K562 (cell line): Measurements from ENCODE around the gene TINCR.

Source experiments
- SMC3 ChIP-seq: conservative IDR thresholded peaks from 2 replicates; pipeline ENCODE4 v1.6.1; 2011; ENCODE audit warnings: low read depth, low read length, improper control_type of control experiment; ENCODE audit not compliant: insufficient read depth
- TEAD4 ChIP-seq, 2 experiments: sonication (generic) in 1 of 2; formaldehyde crosslinking in 1 of 2; IDR thresholded peaks; 2 replicates each; pipeline versions ENCODE4 v1.6.1 to v1.8.0; 2012 to 2022; ENCODE audit warnings: borderline replicate concordance in 1 of 2, inconsistent platforms in 1 of 2, low read length in 1 of 2, mild to moderate bottlenecking in 1 of 2, missing genetic modification reagents in 1 of 2
- TF ChIP-seq, protein P1 (sequence below): fragments of 250-450 bp; sonication (Bioruptor Pico); IDR thresholded peaks from 2 replicates; pipeline ENCODE4 v1.8.0; 2022; ENCODE audit warnings: moderate library complexity, mild to moderate bottlenecking, inconsistent platforms

DNA sequence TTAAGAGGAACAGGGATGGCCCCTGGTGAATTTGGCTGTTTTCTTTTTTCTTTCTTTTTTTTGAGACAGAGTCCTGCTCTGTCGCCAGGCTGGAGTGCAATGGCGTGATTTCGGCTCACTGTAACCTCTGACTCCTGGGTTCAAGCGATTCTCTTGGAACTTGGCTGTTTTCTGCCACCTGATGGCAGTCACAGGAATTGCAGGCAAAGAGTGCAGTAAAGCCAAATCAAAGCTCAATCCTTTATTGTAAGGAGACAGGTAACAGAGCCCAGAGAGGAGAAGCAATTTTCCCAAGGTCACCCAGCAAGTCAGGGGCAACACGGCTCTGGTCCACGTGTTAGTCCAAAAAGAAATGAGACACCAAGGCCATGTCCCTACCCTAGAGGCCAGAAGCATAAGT lies 6.2 kb downstream of the TINCR start:
- TF ChIP-seq SMC3 (no peak), TEAD4 (IDR thresholded peaks at IDR 0.05; ENCODE audit: low read length) (no peak), TEAD4 (CRISPR knock-in tag; IDR thresholded peaks at IDR 0.05; ENCODE audit: borderline replicate concordance) (no peak)
- TF ChIP-seq, protein P1, sequence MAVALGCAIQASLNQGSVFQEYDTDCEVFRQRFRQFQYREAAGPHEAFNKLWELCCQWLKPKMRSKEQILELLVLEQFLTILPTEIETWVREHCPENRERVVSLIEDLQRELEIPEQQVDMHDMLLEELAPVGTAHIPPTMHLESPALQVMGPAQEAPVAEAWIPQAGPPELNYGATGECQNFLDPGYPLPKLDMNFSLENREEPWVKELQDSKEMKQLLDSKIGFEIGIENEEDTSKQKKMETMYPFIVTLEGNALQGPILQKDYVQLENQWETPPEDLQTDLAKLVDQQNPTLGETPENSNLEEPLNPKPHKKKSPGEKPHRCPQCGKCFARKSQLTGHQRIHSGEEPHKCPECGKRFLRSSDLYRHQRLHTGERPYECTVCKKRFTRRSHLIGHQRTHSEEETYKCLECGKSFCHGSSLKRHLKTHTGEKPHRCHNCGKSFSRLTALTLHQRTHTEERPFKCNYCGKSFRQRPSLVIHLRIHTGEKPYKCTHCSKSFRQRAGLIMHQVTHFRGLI (CRISPR knock-in tag), result no peak
